Heart right ventricle (tissue), 16 donors: ENCODE data around the gene FANCG. TPM values are rescaled to one million over a fixed set of nuclear protein-coding genes. Genes with fewer than 3 reads are reported as not detected.

Experiments
- ATAC-seq, 8 donors: fragments of 200-7000 bp; cut with Tn5 transposase; one replicate each; pipeline ENCODE4 v1.9.1; 2020; ENCODE audit warnings: mild to moderate bottlenecking in 8 of 8, moderate library complexity in 8 of 8, moderate number of reproducible peaks in 1 of 8
- DNase-seq, 2 donors: peaks; one replicate each; pipeline ENCODE4 v3.0.0-alpha.2; 2020
- H3K27ac ChIP-seq, 10 donors: fragments of 200-600 bp; sonication (generic) in 2 of 10; one replicate each; pipeline versions ENCODE4 v1.5.0 to v1.8.0; 2020 to 2022; ENCODE audit warnings: mild to moderate bottlenecking in 3 of 10
- H3K27me3 ChIP-seq, 7 donors: fragments of 200-600 bp; one replicate each; pipeline ENCODE4 v1.8.0; 2021 to 2022; ENCODE audit warnings: mild to moderate bottlenecking in 2 of 7
- H3K36me3 ChIP-seq, 9 donors: fragments of 200-600 bp; sonication (generic) in 1 of 9; one replicate each; pipeline versions ENCODE4 v1.5.0 to v1.8.0; 2020 to 2022; ENCODE audit warnings: mild to moderate bottlenecking in 2 of 9
- H3K4me1 ChIP-seq, 9 donors: fragments of 200-600 bp; sonication (generic) in 1 of 9; one replicate each; pipeline versions ENCODE4 v1.5.0 to v1.8.0; 2020 to 2022; ENCODE audit warnings: mild to moderate bottlenecking in 4 of 9
- H3K4me3 ChIP-seq, 10 donors: fragments of 200-600 bp; sonication (generic) in 2 of 10; one replicate each; pipeline versions ENCODE4 v1.5.0 to v1.8.0; 2020 to 2022; ENCODE audit warnings: mild to moderate bottlenecking in 7 of 10, moderate library complexity in 2 of 10
- H3K9me3 ChIP-seq, 11 donors: fragments of 200-600 bp in 10 of 11; sonication (generic) in 2 of 11; one replicate each; pipeline versions ENCODE4 v1.5.0 to v1.8.0; 2013 to 2022; ENCODE audit warnings: mild to moderate bottlenecking in 2 of 11, control low read depth in 1 of 11, moderate library complexity in 1 of 11
- CTCF ChIP-seq, 9 donors: fragments of 200-600 bp; sonication (generic) in 2 of 9; IDR thresholded peaks; one replicate each; pipeline versions ENCODE4 v1.5.0 to v1.8.0; 2021 to 2022; ENCODE audit warnings: antibody characterized with exemption in 9 of 9, mild to moderate bottlenecking in 5 of 9, moderate library complexity in 1 of 9
- WGBS, 2 donors: extraction: QIAGEN DNeasy Blood & Tissue Kit; methylation state at CpG; one replicate each; pipeline ENCODE4 v1.1.7; 2013; ENCODE audit warnings: inconsistent platforms in 1 of 2; 5-methylcytosine and 5-hydroxymethylcytosine counted together
- intact Hi-C, 10 donors: fragments of 100-400 bp; cut with DNase I; formaldehyde crosslinking; loops; one replicate each; pipeline versions ENCODE4 v1.11.1 to v1.14.2; 2022
- polyA plus RNA-seq, 2 donors: library from polyadenylated mRNA; stranded (reverse); fragments of 200-250 nt; gene quantifications; one replicate each; pipeline ENCODE4 v1.2.3, GENCODE V29; 2013
- total RNA-seq, 10 donors: library from RNA; stranded (reverse); fragmentation: NEBNext Ultra II Directional in 3 of 10; extraction: Animal tissue kit (Norgen Biotek cat#: 25700) in 3 of 10; gene quantifications; one replicate each; pipeline versions ENCODE4 v1.2.1 to v1.2.4, GENCODE V29; 2021 to 2023
- donor health status: Arrhythmogenic right ventricular cardiomyopathy.
- donor health status: ischemic (EF 13 %, LVEDD 7.1; RV severe dilation, severe dysfunction).
- donor health status: healthy with polysubstance abuse.
- donor health status: DM: no; HTN: yes; CAD: no.
- donor health status: DM: no; HTN: no; CAD: no.
- donor health status: ischemic (EF 25% LVEDD 6.9; RV normal size, moderate dysfunction).
- donor health status: ischemic (EF 25% LVEDD 5.7; RV mildly dilated, moderate dysfunction).
- donor health status: healthy.
- donor health status: DM: yes; HTN: yes; CAD: no.
- donor health status: Ischemic cardiomyopathy.
- donor health status: ischemic (EF 35%, LVEDD 5.7; RV mildly dilated, moderate dysfunction).
- donor health status: nonischemic (EF 11% LVEDD 7.7; RV severe dilation, severe dysfunction).
- donor health status: DM: yes; HTN: yes; CAD: no.
- donor health status: PGD.
- donor health status: ischemic (EF 29% LVEDD 5.4; RV normal size, mild dysfunction).
- donor health status: nonischemic (EF 23%, LVEDD 6.1; RV moderate dilation, normal function).

FANCG gene
- total and polyA plus RNA-seq, 12 donors, result 2.6 to 9.8 (median 4.5) TPM

- 65 to 76% methylated on average over 2 of the region's 2 CpGs for WGBS, 2 donors
- H3K9me3 ChIP-seq, result no peaks in the 10 kb centered on the region
- H3K27me3 ChIP-seq, result no peaks in the 10 kb centered on the region
- TF ChIP-seq CTCF (IDR thresholded peaks at IDR 0.05), result no peak
- peaks cover 5 to 27% (median 13%) of the 10 kb centered on the region in 9 donors for H3K4me1 ChIP-seq
- H3K4me3 ChIP-seq, result no peak overlapping the region
- H3K27ac ChIP-seq, result no peak overlapping the region
- no peak for DNase-seq
- ATAC-seq, result peak in 4 of 8 donors; percentile 37 to 57 (median 50)
- peaks cover 0 to 35% (median 6%) of the 10 kb centered on the region in 9 donors for H3K36me3 ChIP-seq
- intact Hi-C loops, result no loop called here
Observed at GRCh38 chr9:35029852-35030251, 49.9 kb downstream of the FANCG start.

GRCh38 chr9:35029241-35029640, 50.5 kb downstream of the FANCG start:
- H3K27me3 ChIP-seq, result no peaks in the 10 kb centered on the region
- H3K27ac ChIP-seq, result no peak overlapping the region
- ATAC-seq, result no peak

GRCh38 chr9:35028341-35028740, 51.4 kb downstream of the FANCG start:
- Histone ChIP-seq H3K4me3 (no peak overlapping the region), H3K27ac (no peak overlapping the region), H3K36me3 (peaks cover 0 to 38% (median 6%) of the 10 kb centered on the region in 9 donors), H3K27me3 (no peaks in the 10 kb centered on the region), H3K9me3 (no peaks in the 10 kb centered on the region), H3K4me1 (peaks cover 5 to 27% (median 13%) of the 10 kb centered on the region in 9 donors)
- ATAC-seq (peak in 1 of 8 donors; percentile 25), DNase-seq (no peak)
- no peak for TF ChIP-seq CTCF (IDR thresholded peaks at IDR 0.05)
- intact Hi-C loops, result no loop called here

More at GRCh38 chr9:35029241-35029640, 50.5 kb downstream of the FANCG start:
- H3K9me3 ChIP-seq, result no peaks in the 10 kb centered on the region
- peaks cover 5 to 27% (median 13%) of the 10 kb centered on the region in 9 donors for H3K4me1 ChIP-seq
- H3K36me3 ChIP-seq, result peaks cover 0 to 34% (median 6%) of the 10 kb centered on the region in 9 donors
- DNase-seq, result no peak
- no peak overlapping the region for H3K4me3 ChIP-seq
- intact Hi-C loops, result no loop called here
- TF ChIP-seq CTCF (IDR thresholded peaks at IDR 0.05), result no peak
- 73 to 91% methylated on average over 4 of the region's 4 CpGs for WGBS, 2 donors

GRCh38 chr9:35027860-35028259, 51.9 kb downstream of the FANCG start:
- ATAC-seq (no peak), DNase-seq (no peak)
- peaks cover 5 to 27% (median 13%) of the 10 kb centered on the region in 9 donors for H3K4me1 ChIP-seq
- no peaks in the 10 kb centered on the region for H3K27me3 ChIP-seq
- WGBS, 2 donors, result 58 to 62% methylated on average over 1 of the region's 1 CpG
- no peak for TF ChIP-seq CTCF (IDR thresholded peaks at IDR 0.05)
- no peak overlapping the region for H3K27ac ChIP-seq
- intact Hi-C loops, result no loop called here
- no peaks in the 10 kb centered on the region for H3K9me3 ChIP-seq
- H3K4me3 ChIP-seq, result no peak overlapping the region
- H3K36me3 ChIP-seq, result peaks cover 0 to 33% (median under 1%) of the 10 kb centered on the region in 9 donors
